Chondrocyte (in vitro differentiated cells): Measurements from ENCODE around the gene LTK. TPM values are rescaled to one million over a fixed set of nuclear protein-coding genes. Genes with fewer than 3 reads are reported as not detected.
A peak's percentile ranks its signal among the peaks of the same experiment; 100 is the strongest.

Experiments
- DNase-seq: peaks from one replicate; pipeline ENCODE4 v3.0.0; 2021; ENCODE audit warnings: mixed read lengths, low spot score
- H3K27ac Mint-ChIP-seq: one replicate; pipeline ENCODE4 v1.8.0; 2021; ENCODE audit warnings: mild to moderate bottlenecking, moderate library complexity, mixed read lengths; ENCODE audit not compliant: unreplicated experiment
- H3K27me3 Mint-ChIP-seq: 2 replicates; pipeline ENCODE4 v1.8.0; 2021; ENCODE audit warnings: low read depth, mixed read lengths
- H3K36me3 Mint-ChIP-seq: 2 replicates; pipeline ENCODE4 v1.8.0; 2021; ENCODE audit warnings: low read depth, mixed read lengths
- H3K4me1 Mint-ChIP-seq: 2 replicates; pipeline ENCODE4 v1.8.0; 2021; ENCODE audit warnings: low read depth, mild to moderate bottlenecking, mixed read lengths
- H3K4me3 Mint-ChIP-seq: one replicate; pipeline ENCODE4 v1.8.0; 2021; ENCODE audit warnings: mild to moderate bottlenecking, moderate library complexity, mixed read lengths; ENCODE audit not compliant: unreplicated experiment
- H3K9me3 Mint-ChIP-seq: 2 replicates; pipeline ENCODE4 v1.8.0; 2021; ENCODE audit warnings: low read depth, mixed read lengths
- CTCF ChIP-seq: fragments of 200-600 bp; sonication (generic); IDR thresholded peaks from 2 replicates; pipeline ENCODE4 v1.5.0; 2021; ENCODE audit warnings: antibody characterized with exemption, mild to moderate bottlenecking, moderate library complexity
- total RNA-seq: library from RNA; stranded (reverse); gene quantifications from 3 replicates; pipeline ENCODE4 v1.2.1, GENCODE V29; 2021

The LTK gene
- total RNA-seq, 1 donor from 2014 or later = 1.0 TPM

- TF ChIP-seq CTCF = no peak
- peaks cover 3% of the 10 kb centered on the region for H3K9me3 Mint-ChIP-seq
- peaks cover 1% of the 10 kb centered on the region for H3K36me3 Mint-ChIP-seq
- DNase-seq = no peak
- peak within 1 kb of the TSS; percentile 8 for H3K27ac Mint-ChIP-seq
- H3K4me1 Mint-ChIP-seq = peaks cover 19% of the 10 kb centered on the region
- peak within 1 kb of the TSS; percentile 73 for H3K4me3 Mint-ChIP-seq
- H3K27me3 Mint-ChIP-seq = peaks cover 28% of the 10 kb centered on the region
Observed at GRCh38 chr15:41493205-41493901, 20.3 kb downstream of the LTK start, which contains the start of gene ITPKA. TSS of gene ITPKA (plus strand) at chr15:41493874. CDS start at chr15:41493928, 54 bp downstream.

GRCh38 chr15:41492597-41493204 lies 20.9 kb downstream of the LTK start:
- H3K4me3 Mint-ChIP-seq = peak overlapping the region; percentile 73
- H3K36me3 Mint-ChIP-seq = peaks cover 1% of the 10 kb centered on the region
- H3K4me1 Mint-ChIP-seq = peaks cover 19% of the 10 kb centered on the region

GRCh38 chr15:41491889-41492288 lies 21.7 kb downstream of the LTK start:
- Mint-ChIP-seq H3K9me3 (peaks cover 3% of the 10 kb centered on the region), H3K27me3 (peaks cover 17% of the 10 kb centered on the region), H3K36me3 (no peaks in the 10 kb centered on the region), H3K27ac (peak overlapping the region; percentile 13), H3K4me1 (peaks cover 19% of the 10 kb centered on the region), H3K4me3 (no peak overlapping the region)
- TF ChIP-seq CTCF = no peak
- DNase-seq = no peak

More at GRCh38 chr15:41492597-41493204, 20.9 kb downstream of the LTK start:
- no peak for TF ChIP-seq CTCF
- DNase-seq = no peak
- Mint-ChIP-seq H3K27me3 (peaks cover 24% of the 10 kb centered on the region), H3K27ac (no peak overlapping the region), H3K9me3 (peaks cover 3% of the 10 kb centered on the region)

GRCh38 chr15:41490355-41490754 lies 23.3 kb downstream of the LTK start:
- Mint-ChIP-seq H3K4me3 (no peak overlapping the region), H3K9me3 (peaks cover 3% of the 10 kb centered on the region), H3K36me3 (peaks cover 1% of the 10 kb centered on the region), H3K27ac (peak overlapping the region; percentile 6), H3K4me1 (peaks cover 19% of the 10 kb centered on the region), H3K27me3 (peaks cover 12% of the 10 kb centered on the region)
- no peak for TF ChIP-seq CTCF
- no peak for DNase-seq

- no peak for TF ChIP-seq CTCF
- no peak for DNase-seq
- Mint-ChIP-seq H3K4me3 (no peak overlapping the region), H3K36me3 (peaks cover 1% of the 10 kb centered on the region), H3K4me1 (peaks cover 15% of the 10 kb centered on the region), H3K9me3 (peaks cover 3% of the 10 kb centered on the region), H3K27me3 (peaks cover 10% of the 10 kb centered on the region), H3K27ac (no peak overlapping the region)
Observed at GRCh38 chr15:41489641-41490040, 24.0 kb downstream of the LTK start.
